Measurements from ENCODE around the gene MSANTD3. TPM values are rescaled to one million over a fixed set of nuclear protein-coding genes. Genes with fewer than 3 reads are reported as not detected.

The MSANTD3 gene
- total and polyA plus RNA-seq, 9 of the 15 experiments (the other 6 are each of a cell fraction or from before 2014, with no cell fraction given), result 9.4 to 28.7 (median 22.3) TPM

DNA sequence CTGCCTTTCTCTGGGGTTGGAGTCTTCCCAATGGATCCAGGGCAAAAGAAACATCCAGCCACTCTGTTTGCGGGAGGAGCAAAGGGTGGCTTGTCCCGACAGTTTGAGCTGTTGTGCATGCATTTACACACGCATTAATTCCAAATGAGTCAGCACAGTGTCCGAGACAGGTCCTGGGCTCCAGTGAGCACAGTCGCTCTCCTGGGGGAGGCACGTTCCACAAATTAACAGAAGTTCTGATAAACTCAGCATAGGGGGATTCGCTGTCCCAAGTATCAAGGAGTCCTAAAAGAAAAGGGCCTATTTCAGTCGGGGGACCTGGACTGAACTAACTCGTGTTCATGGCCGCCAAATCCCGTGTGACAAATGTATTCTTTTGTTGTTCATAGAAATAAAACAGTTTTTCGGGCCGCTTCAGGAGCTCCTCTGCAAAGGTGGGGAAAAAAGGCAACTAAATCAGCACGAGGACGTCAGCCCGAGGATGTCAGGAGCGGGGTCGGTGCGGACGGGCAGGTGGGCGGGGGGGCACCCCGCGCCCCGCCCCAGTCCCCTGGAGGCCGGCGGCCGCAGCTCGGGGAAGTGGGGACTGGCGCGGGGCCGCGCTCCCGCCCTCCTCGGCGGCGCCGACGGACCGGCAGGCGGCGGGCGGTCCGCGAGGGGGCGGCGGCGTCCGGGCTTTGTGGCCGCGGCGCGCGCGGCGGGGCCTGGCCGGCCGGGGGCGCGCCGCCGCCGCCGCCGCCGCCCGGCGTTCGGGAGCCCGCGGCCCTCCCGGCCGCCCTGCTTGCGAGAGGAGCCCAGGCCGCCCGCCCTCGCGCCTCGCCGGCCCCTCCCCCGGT is at the start of gene MSANTD3 (continued):
- TF ChIP-seq, protein P1, sequence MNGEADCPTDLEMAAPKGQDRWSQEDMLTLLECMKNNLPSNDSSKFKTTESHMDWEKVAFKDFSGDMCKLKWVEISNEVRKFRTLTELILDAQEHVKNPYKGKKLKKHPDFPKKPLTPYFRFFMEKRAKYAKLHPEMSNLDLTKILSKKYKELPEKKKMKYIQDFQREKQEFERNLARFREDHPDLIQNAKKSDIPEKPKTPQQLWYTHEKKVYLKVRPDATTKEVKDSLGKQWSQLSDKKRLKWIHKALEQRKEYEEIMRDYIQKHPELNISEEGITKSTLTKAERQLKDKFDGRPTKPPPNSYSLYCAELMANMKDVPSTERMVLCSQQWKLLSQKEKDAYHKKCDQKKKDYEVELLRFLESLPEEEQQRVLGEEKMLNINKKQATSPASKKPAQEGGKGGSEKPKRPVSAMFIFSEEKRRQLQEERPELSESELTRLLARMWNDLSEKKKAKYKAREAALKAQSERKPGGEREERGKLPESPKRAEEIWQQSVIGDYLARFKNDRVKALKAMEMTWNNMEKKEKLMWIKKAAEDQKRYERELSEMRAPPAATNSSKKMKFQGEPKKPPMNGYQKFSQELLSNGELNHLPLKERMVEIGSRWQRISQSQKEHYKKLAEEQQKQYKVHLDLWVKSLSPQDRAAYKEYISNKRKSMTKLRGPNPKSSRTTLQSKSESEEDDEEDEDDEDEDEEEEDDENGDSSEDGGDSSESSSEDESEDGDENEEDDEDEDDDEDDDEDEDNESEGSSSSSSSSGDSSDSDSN (IDR thresholded peaks at IDR 0.05; ENCODE audit: borderline replicate concordance in 1 of 2, low read depth in 2 of 2, low read length in 2 of 2), result 0 out of 4 replicates have a peak, but pooled peaks of 1 of the 2 experiments have one; percentile 34
- 0 out of 2 replicates have a peak, but pooled peaks have one; percentile 48 for TF ChIP-seq SMARCC2 (IDR thresholded peaks at IDR 0.05; ENCODE audit: low read depth)
- peak; percentile 84 for TF ChIP-seq JUND (IDR thresholded peaks at IDR 0.05; ENCODE audit: borderline replicate concordance, low read depth, low read length)
- TF ChIP-seq JUND (tag; IDR thresholded peaks at IDR 0.05; ENCODE audit: borderline replicate concordance, low read depth, low read length), result peak; percentile 85; the same call in 2 of the 3 replicates
- no peak for TF ChIP-seq ERF (CRISPR knock-in tag; IDR thresholded peaks at IDR 0.05)
- TF ChIP-seq EWSR1 (IDR thresholded peaks at IDR 0.05; ENCODE audit: borderline replicate concordance, low read depth, partially characterized antibody), result no peak
- TF ChIP-seq BHLHE40 (IDR thresholded peaks at IDR 0.05; ENCODE audit: low read length), result peak; percentile 76
- peak; percentile 76 for TF ChIP-seq MAFF (IDR thresholded peaks at IDR 0.05; ENCODE audit: low read length)
- TF ChIP-seq CHD4 (IDR thresholded peaks at IDR 0.05; ENCODE audit: insufficient read depth, insufficient replicate concordance, low read depth, low read length, poor library complexity, severe bottlenecking), result no peak
- TF ChIP-seq, protein P2, sequence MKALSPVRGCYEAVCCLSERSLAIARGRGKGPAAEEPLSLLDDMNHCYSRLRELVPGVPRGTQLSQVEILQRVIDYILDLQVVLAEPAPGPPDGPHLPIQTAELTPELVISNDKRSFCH (CRISPR knock-in tag; IDR thresholded peaks at IDR 0.05), result no peak
- TF ChIP-seq, protein P2 (tag; IDR thresholded peaks at IDR 0.05), result 0 out of 2 replicates have a peak, but pooled peaks have one; percentile 44
- TF ChIP-seq SRSF7 (optimal IDR thresholded peaks at IDR 0.05; ENCODE audit: low read depth, low read length), result no peak
- TF ChIP-seq, protein P3, sequence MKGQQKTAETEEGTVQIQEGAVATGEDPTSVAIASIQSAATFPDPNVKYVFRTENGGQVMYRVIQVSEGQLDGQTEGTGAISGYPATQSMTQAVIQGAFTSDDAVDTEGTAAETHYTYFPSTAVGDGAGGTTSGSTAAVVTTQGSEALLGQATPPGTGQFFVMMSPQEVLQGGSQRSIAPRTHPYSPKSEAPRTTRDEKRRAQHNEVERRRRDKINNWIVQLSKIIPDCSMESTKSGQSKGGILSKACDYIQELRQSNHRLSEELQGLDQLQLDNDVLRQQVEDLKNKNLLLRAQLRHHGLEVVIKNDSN (CRISPR knock-in tag; IDR thresholded peaks at IDR 0.05), result no peak
- TF ChIP-seq DPF2 (IDR thresholded peaks at IDR 0.05), result peak; percentile 76
- TF ChIP-seq HSF4 (CRISPR knock-in tag; IDR thresholded peaks at IDR 0.05; ENCODE audit: borderline replicate concordance), result no peak; the same call in 1 of the 2 replicates
- TF ChIP-seq, protein P4, sequence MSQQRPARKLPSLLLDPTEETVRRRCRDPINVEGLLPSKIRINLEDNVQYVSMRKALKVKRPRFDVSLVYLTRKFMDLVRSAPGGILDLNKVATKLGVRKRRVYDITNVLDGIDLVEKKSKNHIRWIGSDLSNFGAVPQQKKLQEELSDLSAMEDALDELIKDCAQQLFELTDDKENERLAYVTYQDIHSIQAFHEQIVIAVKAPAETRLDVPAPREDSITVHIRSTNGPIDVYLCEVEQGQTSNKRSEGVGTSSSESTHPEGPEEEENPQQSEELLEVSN (IDR thresholded peaks at IDR 0.05; ENCODE audit: borderline replicate concordance in 1 of 2, extremely low read depth in 1 of 2, insufficient read depth in 1 of 2, insufficient read length in 1 of 2, low read depth in 1 of 2, low read length in 1 of 2, poor library complexity in 1 of 2, severe bottlenecking in 1 of 2), result peak; percentile 38 to 91
- no peak for TF ChIP-seq ZNF778 (CRISPR knock-in tag; IDR thresholded peaks at IDR 0.05)
- TF ChIP-seq NCOA1 (IDR thresholded peaks at IDR 0.05; ENCODE audit: low read depth), result 0 out of 2 replicates have a peak, but pooled peaks have one; percentile 41
- TF ChIP-seq, protein P5, sequence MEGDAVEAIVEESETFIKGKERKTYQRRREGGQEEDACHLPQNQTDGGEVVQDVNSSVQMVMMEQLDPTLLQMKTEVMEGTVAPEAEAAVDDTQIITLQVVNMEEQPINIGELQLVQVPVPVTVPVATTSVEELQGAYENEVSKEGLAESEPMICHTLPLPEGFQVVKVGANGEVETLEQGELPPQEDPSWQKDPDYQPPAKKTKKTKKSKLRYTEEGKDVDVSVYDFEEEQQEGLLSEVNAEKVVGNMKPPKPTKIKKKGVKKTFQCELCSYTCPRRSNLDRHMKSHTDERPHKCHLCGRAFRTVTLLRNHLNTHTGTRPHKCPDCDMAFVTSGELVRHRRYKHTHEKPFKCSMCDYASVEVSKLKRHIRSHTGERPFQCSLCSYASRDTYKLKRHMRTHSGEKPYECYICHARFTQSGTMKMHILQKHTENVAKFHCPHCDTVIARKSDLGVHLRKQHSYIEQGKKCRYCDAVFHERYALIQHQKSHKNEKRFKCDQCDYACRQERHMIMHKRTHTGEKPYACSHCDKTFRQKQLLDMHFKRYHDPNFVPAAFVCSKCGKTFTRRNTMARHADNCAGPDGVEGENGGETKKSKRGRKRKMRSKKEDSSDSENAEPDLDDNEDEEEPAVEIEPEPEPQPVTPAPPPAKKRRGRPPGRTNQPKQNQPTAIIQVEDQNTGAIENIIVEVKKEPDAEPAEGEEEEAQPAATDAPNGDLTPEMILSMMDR (IDR thresholded peaks at IDR 0.05 in 2 of 3, conservative IDR thresholded peaks at IDR 0.05 in 1 of 3; ENCODE audit: insufficient read depth in 2 of 3, low read depth in 1 of 3, low read length in 3 of 3), result peak; percentile 16 to 38 (median 23); a peak in 3 of 6 replicates
- TF ChIP-seq ELF4 (CRISPR knock-in tag; IDR thresholded peaks at IDR 0.05), result no peak

Data from K562 (cell line).